GM21360 (cell line): Measurements from ENCODE around the gene TRIM43B.
"Not testable (repeated sequence)": the region's sequence is repeated elsewhere in the genome, so short reads cannot be mapped to it uniquely, and the experiment has no call there.

Experiments used
- ATAC-seq: cut with Tn5 transposase; IDR thresholded peaks from one replicate; pipeline ENCODE4 v1.9.1; 2021; ENCODE audit warnings: mild to moderate bottlenecking, moderate library complexity; ENCODE audit not compliant: unreplicated experiment

The TRIM43B gene

DNA sequence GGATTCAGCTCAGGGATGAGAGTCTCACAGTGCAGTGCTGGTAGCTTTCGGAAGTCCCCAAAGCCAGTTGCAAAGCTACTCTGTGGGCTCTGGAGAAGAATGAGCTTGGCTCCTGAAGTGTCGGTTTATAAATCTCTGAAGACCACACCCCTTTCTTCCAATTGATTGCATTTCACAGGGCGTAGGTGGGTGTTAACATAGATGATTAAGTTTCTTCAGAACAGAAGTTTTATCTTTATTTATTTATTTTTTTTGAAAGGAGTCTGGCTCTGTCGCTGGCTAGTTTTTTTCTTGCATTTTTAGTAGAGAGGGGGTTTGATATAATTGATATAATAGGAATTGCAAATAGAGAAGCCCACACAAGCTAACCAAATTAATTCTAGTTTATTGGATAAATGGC lies at the start of gene TRIM43B:
TRIM43B (minus strand) TSS at position 101 of the 400 bp plus-strand sequence. CDS start 2,040 bp downstream, outside the sequence.
- ATAC-seq, result not testable (repeated sequence)

DNA sequence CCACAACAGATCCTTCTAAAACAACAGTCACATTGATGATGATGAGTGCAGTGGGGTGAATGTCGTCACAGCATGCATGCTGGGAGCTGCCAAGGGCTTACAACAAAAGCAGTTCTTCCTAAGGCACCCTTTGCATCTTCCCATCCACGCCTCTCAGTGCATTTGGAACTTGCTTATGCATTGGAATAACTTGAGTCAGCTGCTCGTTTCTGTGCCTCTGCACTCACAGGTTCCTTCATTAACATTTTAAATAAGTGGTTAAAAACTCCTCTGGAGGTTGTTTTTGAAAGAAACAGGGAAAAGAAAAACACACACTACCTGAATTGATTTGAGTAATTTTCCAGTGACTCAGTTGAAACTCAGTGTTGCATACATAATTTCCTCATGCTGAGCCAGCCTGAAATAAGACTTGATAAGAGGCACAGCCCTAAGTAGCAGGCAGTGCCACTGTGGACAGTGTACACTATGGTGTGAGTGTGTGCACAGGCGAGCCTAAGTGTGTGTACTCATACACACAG lies 46.8 kb upstream of the TRIM43B start:
- ATAC-seq, result no peak

DNA sequence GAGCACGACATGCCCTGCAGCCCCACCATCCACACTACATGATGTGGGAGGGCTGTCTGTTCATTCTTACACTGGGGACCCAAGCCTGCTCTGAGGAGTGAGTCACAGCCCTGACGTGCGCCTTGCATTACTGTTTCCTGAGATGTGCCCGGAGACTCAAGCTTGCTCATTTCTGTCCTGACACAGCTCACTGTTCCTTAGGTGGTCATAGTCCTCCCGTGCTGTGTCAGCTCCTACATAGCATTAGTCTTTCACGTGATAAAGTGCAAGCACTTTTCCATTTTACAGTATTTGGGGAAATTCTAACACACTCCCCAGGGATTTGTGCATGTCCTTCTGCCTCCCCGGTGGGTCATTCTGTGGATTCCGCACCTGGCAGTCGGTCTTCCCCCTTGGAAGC lies 46.2 kb upstream of the TRIM43B start:
- peak; percentile 75 for ATAC-seq

DNA sequence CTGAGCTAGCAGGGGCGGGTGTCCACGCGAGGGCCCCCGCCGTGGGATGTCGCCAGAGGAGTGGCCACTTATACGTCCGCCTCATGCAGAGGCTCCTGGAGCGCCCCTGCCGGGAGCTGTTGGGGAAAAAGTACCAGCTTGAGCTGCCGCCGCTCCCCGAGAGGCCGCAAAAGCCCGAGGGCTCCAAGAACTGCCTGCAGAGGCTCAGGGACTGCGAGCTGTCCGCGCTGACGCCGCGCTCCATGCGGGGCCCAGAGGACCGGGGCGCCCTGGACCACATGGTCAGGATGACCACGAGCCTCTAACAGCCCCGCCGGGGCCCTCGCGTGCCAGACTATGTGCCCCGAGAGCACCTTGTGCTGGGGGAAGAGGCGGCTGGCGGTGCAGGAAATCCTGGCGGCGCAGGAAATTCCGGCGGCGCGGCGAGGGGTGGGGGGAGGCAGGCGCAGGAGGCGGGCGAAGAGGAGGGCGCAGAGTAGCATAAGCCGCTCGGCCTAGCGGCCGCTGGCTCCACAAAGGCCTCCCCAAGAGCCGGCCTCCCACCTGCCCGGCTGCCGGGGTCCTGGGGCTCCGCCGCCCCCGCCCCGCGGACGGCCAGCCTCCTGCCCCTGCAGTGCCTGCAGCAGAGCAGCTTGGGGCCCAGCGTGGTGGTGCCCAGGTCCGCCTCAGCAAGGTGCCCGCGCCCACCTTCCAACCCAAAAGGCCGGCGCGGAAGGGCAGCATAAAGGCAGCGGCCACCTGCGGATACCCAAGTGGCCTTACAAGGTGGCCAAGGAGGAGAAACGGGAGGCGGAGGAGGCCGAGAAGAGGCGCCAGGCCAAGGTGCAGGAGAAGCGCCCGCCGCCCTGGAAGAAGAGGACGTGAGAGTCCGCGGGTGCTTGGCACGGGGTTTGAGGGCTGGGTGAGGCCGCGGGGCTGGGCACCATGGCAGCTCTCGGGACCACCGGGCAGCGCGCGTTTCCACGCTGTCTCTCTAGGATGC lies 42.1 kb upstream of the TRIM43B start:
- ATAC-seq, result peak; percentile 49

DNA sequence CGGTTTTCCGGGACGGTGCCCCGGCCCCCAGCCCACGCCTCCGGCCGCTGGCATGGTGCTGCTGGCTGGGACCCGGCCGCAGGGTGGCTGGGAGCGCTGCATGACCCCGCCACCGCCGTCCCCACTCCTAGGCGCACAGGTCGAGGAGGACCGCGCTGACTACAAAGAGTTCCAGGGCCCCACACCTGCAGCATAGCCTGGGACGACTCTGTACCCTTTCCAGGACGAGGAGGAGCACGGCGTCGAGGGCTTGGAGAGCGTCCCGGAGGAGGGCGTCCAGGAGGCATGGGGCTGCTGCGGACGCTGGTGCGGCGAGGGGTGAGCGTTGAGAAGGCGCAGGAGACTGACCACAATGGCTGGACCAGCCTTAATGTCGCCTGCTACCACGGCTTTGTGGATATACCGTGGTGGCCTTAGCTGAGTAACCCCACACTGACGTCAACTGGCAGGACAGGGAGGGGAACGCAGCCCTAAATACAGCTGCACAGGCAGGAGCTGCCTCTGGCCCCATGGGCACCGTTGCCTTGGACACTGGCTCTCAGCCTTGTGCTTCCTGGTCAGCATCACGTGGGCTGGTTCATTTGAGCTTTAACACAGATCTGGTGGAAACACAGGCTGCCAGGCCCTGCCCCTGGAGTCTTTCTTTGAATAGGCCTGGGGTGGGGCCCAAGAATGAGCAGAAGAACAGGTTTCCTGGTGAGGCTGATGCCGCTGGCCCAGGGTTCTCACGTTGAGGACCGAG lies 40.9 kb upstream of the TRIM43B start:
- ATAC-seq, result no peak

DNA sequence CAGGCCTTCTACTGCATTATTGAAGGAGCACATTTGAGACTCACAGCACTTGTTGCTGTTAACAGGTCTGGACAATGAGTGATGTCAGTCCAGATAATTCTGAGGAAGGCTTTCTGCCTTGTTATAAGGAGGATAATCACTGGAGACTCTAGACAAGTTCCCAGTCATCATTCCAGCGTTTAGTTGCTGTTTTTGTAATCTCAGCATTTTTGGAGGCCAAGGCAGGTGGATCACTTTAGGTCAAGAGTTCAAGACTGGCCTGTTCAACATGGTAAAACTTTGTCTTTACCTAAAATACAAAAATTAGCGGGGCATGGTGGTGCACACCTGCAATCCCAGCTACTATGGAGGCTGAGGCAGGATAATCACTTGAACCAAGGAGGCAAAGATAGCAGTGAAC lies 39.6 kb upstream of the TRIM43B start:
- ATAC-seq, result no peak

DNA sequence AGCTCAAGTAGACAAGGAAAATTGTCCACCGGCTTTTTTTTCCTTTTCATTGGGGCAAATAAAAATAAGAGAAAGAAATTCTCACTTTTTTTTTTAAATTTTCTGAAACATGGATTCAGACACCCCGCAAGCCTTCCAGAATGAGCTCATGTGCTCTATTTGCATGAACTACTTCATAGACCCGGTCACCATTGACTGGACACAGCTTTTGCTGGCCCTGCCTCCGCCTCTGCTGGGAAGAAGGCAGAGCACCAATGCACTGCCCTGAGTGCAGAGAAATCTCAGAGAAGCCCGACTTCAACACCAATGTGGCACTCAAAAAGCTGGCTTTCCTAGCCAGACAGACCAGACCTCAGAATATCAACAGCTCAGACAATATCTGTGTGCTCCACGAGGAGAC lies 30.2 kb upstream of the TRIM43B start:
- no peak for ATAC-seq

DNA sequence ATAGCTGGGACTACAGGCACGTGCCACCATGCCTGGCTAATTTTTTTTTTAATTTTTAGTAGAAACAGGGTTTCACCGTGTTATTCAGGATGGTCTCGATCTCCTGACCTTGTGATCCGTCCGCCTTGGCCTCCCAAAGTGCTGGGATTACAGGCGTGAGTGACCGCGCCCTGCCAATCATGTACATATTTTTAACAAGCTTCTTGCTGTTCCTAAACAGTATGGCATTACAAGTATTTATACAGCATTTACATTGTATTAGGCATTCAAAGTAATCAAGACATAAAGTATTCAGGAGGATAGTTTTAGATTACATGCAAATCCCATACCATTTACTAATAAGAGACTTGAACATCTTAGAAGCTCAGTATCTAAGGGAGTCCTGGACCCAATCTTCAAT lies 29.7 kb upstream of the TRIM43B start:
- not testable (repeated sequence) for ATAC-seq

DNA sequence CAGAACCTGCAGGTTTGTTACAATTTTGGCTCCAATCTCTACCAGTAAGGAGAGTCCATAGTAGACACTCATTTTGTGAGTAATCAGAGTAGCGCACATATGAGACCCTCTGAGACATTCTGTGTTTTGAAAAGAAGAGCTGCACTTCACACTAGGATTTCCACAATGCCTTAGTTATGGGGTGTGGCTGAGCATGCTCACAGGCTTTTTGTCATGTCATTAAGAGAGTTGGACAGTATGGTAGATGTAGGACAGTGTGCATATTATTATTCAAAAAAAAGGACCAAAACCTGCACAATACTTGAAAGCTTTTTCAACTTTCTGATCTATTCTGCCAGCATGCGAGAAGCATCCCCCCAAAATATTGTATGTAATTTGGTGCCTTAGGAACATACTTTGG lies 24.9 kb upstream of the TRIM43B start:
- no peak for ATAC-seq

DNA sequence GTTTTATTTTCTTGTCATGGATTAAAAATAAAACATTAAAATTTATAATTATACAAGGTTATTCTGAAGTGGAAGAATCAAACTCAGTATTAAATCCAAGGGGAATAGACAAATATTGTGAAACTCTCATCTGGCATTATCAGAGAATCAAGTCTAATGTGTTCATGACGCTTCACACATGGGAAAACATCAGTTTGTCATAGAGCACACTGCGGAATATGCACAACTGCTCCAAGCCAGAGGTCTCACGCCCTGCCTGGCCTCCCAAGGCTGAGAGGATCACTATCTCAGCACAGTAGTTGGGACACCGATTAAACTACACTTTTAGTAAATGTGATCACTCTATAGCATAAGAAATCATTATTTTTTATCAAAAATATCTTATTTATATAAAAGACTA lies 20.7 kb upstream of the TRIM43B start:
- ATAC-seq, result no peak

DNA sequence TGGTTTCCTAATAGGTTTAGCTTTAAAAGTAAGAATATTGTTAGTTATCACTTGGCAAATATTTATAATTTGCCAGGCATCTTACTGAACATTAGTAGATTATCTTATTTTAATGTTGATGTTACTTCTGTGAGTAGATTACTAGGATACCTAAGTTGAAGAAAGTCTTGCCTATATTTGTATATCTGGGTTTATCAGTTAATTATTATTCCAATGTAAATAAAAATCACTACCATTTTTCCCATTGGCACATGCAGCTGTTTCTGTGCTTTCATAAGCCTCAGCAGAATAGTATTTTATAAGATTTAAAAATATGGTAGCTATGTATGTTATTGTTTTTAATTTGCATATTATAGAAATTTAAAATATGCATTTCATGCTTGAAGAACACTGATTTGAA lies 16.3 kb upstream of the TRIM43B start:
- ATAC-seq, result no peak

DNA sequence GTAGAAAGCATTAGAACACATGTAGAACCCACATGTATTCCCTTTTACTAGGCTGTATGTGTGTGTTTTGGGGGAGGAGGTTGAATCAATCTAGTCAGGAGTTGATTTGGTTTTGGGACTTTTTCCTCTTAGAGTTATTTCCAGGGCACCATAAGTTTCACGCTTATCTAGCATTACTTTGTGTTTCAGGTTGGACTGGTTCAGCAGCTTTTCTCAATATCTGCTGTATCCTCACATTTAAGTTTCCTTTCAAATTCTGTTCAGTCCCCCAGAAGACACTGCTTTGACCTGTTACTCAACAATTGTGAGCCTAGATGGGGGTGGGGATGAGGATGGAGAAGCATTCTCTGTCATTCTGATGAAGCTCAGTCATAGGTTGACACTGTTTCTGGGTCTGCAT lies 7.5 kb upstream of the TRIM43B start:
- not testable (repeated sequence) for ATAC-seq

DNA sequence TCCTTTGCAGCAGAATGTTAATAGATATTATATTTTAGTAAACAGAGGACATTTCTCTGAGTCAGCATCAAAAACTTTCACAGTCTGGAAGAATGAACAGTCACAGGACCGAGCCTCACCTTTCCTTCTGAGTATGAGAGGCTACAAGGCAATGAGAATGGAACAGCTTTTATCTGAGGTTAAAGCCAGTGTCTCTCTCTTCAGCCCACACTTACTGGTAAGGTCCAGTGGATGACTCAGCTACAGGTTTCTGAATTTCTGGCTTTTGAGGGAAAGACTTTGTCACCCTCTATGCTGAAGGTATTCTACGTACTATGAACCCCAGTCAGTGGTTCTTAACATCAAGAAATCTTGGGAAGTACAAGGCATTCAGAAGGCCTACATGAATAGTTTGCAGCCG lies 9.5 kb downstream of the TRIM43B start:
- not testable (repeated sequence) for ATAC-seq

DNA sequence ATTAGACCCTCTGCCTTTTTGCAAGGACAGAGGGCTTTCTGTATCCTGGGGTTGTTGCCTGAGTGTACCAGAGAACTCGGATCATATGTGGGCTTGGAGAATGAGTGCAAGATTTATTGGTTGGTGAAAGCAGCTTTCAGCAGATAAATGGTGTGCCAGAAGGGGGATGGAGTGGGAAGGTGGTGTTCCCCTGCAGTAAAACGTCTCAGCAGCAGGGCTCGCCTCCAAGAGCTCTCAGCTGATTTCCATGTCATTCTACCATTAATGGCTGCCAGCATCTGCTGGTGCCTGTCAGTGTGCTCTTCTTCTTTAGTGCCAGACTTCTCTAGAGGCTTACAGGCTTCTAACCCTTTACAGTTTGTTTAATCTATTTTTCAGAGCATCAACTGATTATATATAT lies 16.6 kb downstream of the TRIM43B start:
- ATAC-seq, result not testable (repeated sequence)

DNA sequence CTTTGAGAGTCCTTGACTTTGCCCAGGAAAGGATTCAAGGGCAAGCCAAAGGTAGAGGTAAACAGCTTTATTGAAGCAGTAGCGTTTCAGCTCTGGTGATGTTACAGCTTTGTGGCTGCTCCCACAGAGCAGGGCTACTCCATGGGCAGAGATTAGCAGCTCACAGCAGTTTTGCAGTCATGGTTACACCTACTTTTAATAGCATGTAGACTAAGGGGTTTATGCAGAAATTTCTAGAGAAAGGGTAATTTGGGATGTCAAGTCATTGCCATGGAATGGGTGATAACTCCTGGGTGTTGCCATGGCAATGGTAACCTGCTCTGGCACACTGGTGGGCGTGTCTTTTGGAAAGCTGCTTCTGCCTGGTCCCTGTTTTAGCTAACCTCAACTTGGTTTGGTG lies 18.0 kb downstream of the TRIM43B start:
- ATAC-seq, result not testable (repeated sequence)

DNA sequence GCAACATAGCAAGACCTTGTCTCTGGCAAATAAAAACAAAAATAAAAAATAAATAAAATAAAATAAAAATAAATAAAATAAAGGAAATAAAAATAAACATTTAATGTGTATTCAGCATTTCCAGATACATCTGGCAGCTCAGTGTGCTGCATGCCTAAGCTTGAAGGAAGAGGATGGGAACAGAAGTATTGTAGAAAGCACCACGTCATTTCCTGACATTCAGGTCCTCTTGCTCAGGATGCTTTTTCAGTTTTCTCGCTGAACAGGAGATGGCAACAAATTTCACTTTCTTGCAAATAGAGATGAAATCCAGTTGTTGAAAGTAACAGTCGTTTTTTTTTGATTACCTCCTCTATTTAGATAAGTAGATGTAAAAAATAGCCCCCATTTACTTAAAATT lies 21.3 kb downstream of the TRIM43B start:
- not testable (repeated sequence) for ATAC-seq

DNA sequence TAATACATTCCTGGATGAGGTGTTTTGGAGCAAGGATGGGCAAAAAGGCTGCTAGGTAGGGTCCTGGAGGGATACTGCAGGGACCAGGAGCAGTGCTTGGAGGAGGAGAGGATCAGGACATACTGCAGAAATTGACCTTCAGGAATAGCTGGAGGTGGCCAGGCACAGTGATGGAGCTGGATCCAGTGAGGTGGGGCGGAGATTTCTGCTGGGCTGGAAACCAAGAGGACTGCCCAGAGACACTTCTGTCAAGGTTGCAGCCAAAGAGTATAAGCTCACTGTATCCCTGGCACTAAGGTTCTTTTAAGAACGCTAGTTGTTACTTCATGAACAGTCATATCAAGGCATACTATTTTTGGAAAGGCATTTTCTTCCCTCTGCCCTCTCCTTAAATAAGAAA lies 39.2 kb downstream of the TRIM43B start:
- not testable (repeated sequence) for ATAC-seq

DNA sequence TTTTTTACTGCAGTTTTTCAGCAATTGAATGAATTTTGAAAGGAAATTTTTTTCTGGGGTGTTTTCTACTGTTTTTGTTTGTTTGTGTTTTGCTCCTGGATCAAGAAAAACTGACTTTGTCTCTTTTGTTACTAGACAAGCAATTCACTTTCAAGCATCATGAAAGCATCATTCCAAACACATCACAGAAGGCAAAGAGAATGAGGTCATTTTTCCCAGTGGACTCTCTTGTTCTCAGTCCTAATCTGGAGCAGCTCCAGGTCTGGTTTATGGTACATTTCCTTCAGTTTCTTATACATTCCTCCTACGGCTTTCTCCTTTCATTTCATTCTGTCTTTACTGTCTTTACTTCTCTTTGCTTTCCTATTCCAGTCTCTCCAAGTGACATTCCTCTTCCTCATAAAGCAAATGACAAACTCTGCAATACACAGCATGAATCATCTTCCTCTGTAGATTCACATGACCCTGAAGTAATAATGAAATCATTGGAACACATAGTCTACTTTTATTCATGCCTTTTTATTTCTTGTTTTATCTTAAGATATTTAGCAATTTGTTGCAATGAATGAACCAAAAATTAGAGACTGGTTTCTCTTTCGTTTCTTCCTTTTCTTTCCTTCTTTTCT lies 42.0 kb downstream of the TRIM43B start:
- ATAC-seq, result not testable (repeated sequence)

DNA sequence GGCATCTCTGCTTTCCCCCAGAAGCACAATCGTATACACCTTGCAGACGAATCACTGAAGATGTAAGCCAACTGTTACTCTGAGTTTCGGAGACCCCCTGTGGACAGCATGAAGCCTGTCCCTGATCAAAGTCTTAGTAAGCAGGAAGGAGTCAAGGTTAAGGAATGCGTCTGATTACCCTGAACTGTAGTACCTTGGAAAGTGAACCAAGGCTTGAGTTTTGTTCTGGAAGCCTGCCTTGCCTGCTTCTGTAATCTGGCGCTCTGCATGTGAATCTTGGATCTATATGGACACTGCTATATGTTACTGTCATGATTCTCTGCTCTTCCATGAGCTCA lies 48.7 kb downstream of the TRIM43B start:
- ATAC-seq, result not testable (repeated sequence)

DNA sequence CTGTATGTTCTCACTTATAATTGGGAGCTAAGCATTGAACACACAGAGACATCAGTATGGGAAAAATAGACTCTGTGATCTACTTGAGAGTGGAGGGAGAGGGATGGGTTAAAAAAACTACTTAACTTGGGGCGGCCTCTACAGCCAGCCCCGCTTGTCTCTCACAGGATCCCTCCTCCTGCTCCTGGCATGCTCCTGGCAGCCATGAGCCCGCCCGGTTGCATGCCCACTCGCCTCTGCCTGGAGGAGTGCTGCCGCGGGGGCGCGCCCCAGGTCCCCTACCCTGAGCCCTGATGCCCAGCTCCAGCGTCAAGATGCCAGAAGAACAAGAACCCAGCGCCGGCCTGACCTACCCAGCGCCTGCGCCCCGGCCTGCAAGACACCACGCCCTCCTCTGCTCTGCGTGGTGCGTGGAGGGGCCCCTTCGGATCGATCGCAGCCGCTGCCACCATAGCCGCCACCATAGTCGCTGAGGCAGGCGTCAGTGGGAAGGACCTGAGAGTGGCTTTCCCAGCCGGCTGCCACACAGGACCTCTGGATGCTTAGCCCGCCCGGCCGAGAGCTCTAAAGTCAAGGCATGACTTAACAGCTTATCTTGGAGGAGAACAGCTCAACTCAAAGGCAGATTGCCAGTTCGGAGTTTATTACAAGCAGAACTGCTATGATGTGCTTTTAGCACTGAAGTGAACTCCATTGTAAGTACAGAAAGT lies 49.2 kb downstream of the TRIM43B start:
- not testable (repeated sequence) for ATAC-seq
